GM23338 (cell line): ENCODE results near the gene TP53BP1. TPM values are rescaled to one million over a fixed set of nuclear protein-coding genes. Genes with fewer than 3 reads are reported as not detected.

Experiments
- ATAC-seq: fragments of 200-7000 bp; cut with Tn5 transposase; 3 replicates; pipeline ENCODE4 v1.9.1; 2020
- DNase-seq: peaks from one replicate; pipeline ENCODE4 v3.0.0-alpha.2; 2015; ENCODE audit warnings: low spot score
- H2AFZ ChIP-seq: fragments of 200-600 bp; sonication (generic); 2 replicates; pipeline ENCODE4 v1.8.0; 2016; ENCODE audit warnings: antibody characterized with exemption, mild to moderate bottlenecking, moderate library complexity
- H3F3A ChIP-seq: fragments of 200-600 bp; sonication (generic); replicated peaks from 2 replicates; pipeline ENCODE4 v1.8.0; 2017; ENCODE audit warnings: antibody characterized with exemption, mixed run types, low read depth
- H3K27ac ChIP-seq: fragments of 200-600 bp; sonication (generic); 2 replicates; pipeline ENCODE4 v1.6.1; 2016; ENCODE audit warnings: low read depth
- H3K27me3 ChIP-seq: fragments of 200-600 bp; sonication (generic); 2 replicates; pipeline ENCODE4 v1.8.0; 2016; ENCODE audit warnings: mild to moderate bottlenecking, mixed run types, moderate library complexity; ENCODE audit not compliant: insufficient read depth
- H3K36me3 ChIP-seq: fragments of 200-600 bp; sonication (generic); 2 replicates; pipeline ENCODE4 v1.8.0; 2016; ENCODE audit warnings: mild to moderate bottlenecking; ENCODE audit not compliant: insufficient read depth
- H3K4me1 ChIP-seq: fragments of 200-600 bp; sonication (generic); 2 replicates; pipeline ENCODE4 v1.8.0; 2016; ENCODE audit warnings: mild to moderate bottlenecking, moderate library complexity; ENCODE audit not compliant: insufficient read depth
- H3K4me2 ChIP-seq: fragments of 200-600 bp; sonication (generic); 2 replicates; pipeline ENCODE4 v1.7.1; 2017; ENCODE audit warnings: mixed run types
- H3K4me3 ChIP-seq: fragments of 200-600 bp; sonication (generic); 2 replicates; pipeline ENCODE4 v1.6.1; 2016; ENCODE audit warnings: mixed run types
- H3K79me2 ChIP-seq: fragments of 200-600 bp; sonication (generic); replicated peaks from 2 replicates; pipeline ENCODE4 v1.8.0; 2017; ENCODE audit warnings: mild to moderate bottlenecking; ENCODE audit not compliant: insufficient read depth
- H3K9me2 ChIP-seq: fragments of 200-600 bp; sonication (generic); 2 replicates; pipeline ENCODE4 v1.8.0; 2017; ENCODE audit not compliant: insufficient read depth
- H4K20me1 ChIP-seq: fragments of 200-600 bp; sonication (generic); replicated peaks from 2 replicates; pipeline ENCODE4 v1.8.0; 2017; ENCODE audit warnings: mild to moderate bottlenecking; ENCODE audit not compliant: insufficient read depth
- H3K27ac Mint-ChIP-seq: 2 replicates; pipeline ENCODE4 v1.8.0; 2020; ENCODE audit warnings: inconsistent platforms, mild to moderate bottlenecking, moderate library complexity, mixed read lengths
- H3K27me3 Mint-ChIP-seq: 3 replicates; pipeline ENCODE4 v1.8.0; 2022; ENCODE audit warnings: low read depth, mild to moderate bottlenecking, moderate library complexity, mixed read lengths, inconsistent platforms; ENCODE audit not compliant: insufficient read depth, poor library complexity
- H3K36me3 Mint-ChIP-seq: 3 replicates; pipeline ENCODE4 v1.8.0; 2021; ENCODE audit warnings: low read depth, mild to moderate bottlenecking, inconsistent platforms, moderate library complexity, mixed read lengths
- H3K4me1 Mint-ChIP-seq: 3 replicates; pipeline ENCODE4 v1.8.0; 2020; ENCODE audit warnings: mild to moderate bottlenecking, inconsistent platforms, mixed read lengths
- H3K4me3 Mint-ChIP-seq: 3 replicates; pipeline ENCODE4 v1.8.0; 2021; ENCODE audit warnings: moderate library complexity, mild to moderate bottlenecking, inconsistent platforms, mixed read lengths
- H3K9me3 Mint-ChIP-seq: 3 replicates; pipeline ENCODE4 v1.8.0; 2020; ENCODE audit warnings: moderate library complexity, mild to moderate bottlenecking, inconsistent platforms, mixed read lengths
- CREB1 ChIP-seq: fragments of 250-450 bp; sonication (Bioruptor Pico); IDR thresholded peaks from 2 replicates; pipeline ENCODE4 v1.5.0; 2020; ENCODE audit warnings: low read depth, mild to moderate bottlenecking, moderate library complexity
- ZNF114 ChIP-seq: fragments of 250-450 bp; sonication (Bioruptor Pico); IDR thresholded peaks from 2 replicates; pipeline ENCODE4 v1.5.0; 2020; ENCODE audit warnings: mild to moderate bottlenecking, moderate library complexity
- ZNF331 ChIP-seq: fragments of 250-450 bp; sonication (Bioruptor Pico); IDR thresholded peaks from 2 replicates; pipeline ENCODE4 v1.5.0; 2020; ENCODE audit warnings: low read depth, mild to moderate bottlenecking, moderate library complexity
- polyA plus RNA-seq: library from polyadenylated mRNA; unstranded; fragments of >200 nt; fragmentation: Nextera tagmentation; extraction: Ambion mirVana; gene quantifications from 2 replicates; pipeline ENCODE4 v1.2.1, GENCODE V29; 2016
- total RNA-seq: library from RNA; depleted of rRNA; stranded (reverse); fragments of >200 nt; shearing (Covaris generic); gene quantifications from 2 replicates; pipeline ENCODE4 v1.2.3, GENCODE V29; 2014
- TF ChIP-seq, protein P1 (sequence below), 2 experiments: fragments of 200-600 bp in 1 of 2; sonication (generic) in 1 of 2; conservative IDR thresholded peaks; 2 replicates each; pipeline versions ENCODE4 v1.5.1 to v1.6.1; 2016 to 2017; ENCODE audit warnings: antibody characterized with exemption in 2 of 2, low read depth in 2 of 2, mild to moderate bottlenecking in 2 of 2, moderate library complexity in 1 of 2
- TF ChIP-seq, protein P2 (sequence below): IDR thresholded peaks from one replicate; pipeline ENCODE4 v1.6.1; 2018; ENCODE audit warnings: antibody characterized with exemption; ENCODE audit not compliant: unreplicated experiment
- TF ChIP-seq, protein P3 (sequence below): fragments of 250-450 bp; sonication (Bioruptor Pico); IDR thresholded peaks from 2 replicates; pipeline ENCODE4 v1.5.0; 2020; ENCODE audit warnings: mild to moderate bottlenecking, moderate library complexity

The TP53BP1 gene
- total and polyA plus RNA-seq, 2 experiments from 2014 or later, result 17.7 to 81.3 TPM

DNA sequence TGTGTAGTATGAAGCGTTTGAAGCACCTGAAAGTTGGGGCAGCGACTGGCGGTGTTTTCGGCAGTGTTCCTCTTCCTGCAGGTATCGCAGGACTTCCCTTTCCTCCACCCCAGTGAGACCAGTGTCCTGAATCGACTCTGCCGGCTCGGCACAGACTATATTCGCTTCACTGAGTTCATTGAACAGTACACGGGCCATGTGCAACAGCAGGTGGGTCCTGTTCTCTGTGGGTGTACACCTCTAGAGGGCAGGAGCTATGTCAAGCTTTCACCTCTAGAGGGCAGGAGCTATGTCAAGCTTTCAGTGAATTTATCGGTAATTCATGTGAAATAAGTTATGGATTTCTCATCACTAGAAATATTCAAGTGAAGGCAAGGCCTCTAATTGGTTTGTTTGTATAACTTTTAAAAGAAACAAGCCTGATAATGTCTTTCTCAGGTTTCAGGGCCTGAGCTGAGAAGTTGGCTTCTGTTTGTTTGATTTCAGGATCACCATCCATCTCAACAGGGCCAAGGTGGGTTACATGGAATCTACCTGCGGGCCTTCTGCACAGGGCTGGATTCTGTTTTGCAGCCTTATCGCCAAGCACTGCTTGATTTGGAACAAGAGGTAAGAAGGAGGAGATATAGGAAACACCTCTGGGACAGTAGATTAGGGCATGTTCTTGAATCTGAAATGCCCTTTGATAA, 116.8 kb downstream of the TP53BP1 start:
- Mint-ChIP-seq H3K27me3 (peaks cover 3% of the 10 kb centered on the region), H3K27ac (no peak overlapping the region), H3K4me3 (no peak overlapping the region), H3K9me3 (no peaks in the 10 kb centered on the region), H3K4me1 (peaks cover 7% of the 10 kb centered on the region; the same call in 1 of the 3 replicates), H3K36me3 (peaks cover 39% of the 10 kb centered on the region)
- DNase-seq (peak; percentile 64), ATAC-seq (peak; percentile 38)
- TF ChIP-seq CREB1 (CRISPR knock-in tag), result no peak
- TF ChIP-seq, protein P1, sequence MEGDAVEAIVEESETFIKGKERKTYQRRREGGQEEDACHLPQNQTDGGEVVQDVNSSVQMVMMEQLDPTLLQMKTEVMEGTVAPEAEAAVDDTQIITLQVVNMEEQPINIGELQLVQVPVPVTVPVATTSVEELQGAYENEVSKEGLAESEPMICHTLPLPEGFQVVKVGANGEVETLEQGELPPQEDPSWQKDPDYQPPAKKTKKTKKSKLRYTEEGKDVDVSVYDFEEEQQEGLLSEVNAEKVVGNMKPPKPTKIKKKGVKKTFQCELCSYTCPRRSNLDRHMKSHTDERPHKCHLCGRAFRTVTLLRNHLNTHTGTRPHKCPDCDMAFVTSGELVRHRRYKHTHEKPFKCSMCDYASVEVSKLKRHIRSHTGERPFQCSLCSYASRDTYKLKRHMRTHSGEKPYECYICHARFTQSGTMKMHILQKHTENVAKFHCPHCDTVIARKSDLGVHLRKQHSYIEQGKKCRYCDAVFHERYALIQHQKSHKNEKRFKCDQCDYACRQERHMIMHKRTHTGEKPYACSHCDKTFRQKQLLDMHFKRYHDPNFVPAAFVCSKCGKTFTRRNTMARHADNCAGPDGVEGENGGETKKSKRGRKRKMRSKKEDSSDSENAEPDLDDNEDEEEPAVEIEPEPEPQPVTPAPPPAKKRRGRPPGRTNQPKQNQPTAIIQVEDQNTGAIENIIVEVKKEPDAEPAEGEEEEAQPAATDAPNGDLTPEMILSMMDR (conservative IDR thresholded peaks at IDR 0.05; ENCODE audit: low read depth in 2 of 2), result peak; percentile 68 to 90
- no peaks in the 10 kb centered on the region for H3F3A ChIP-seq
- peaks cover 8% of the 10 kb centered on the region; the same call in 1 of the 2 replicates for H3K4me1 ChIP-seq
- no peaks in the 10 kb centered on the region for H3K9me2 ChIP-seq
- H3K27me3 ChIP-seq, result no peaks in the 10 kb centered on the region
- H3K36me3 ChIP-seq, result peaks cover 28% of the 10 kb centered on the region
- H4K20me1 ChIP-seq, result no peaks in the 10 kb centered on the region; the same call in 1 of the 2 replicates
- H2AFZ ChIP-seq, result no peak overlapping the region
- H3K79me2 ChIP-seq, result peaks cover 25% of the 10 kb centered on the region
- H3K4me2 ChIP-seq, result no peak overlapping the region
- no peak overlapping the region for H3K4me3 ChIP-seq
- no peak overlapping the region for H3K27ac ChIP-seq

DNA sequence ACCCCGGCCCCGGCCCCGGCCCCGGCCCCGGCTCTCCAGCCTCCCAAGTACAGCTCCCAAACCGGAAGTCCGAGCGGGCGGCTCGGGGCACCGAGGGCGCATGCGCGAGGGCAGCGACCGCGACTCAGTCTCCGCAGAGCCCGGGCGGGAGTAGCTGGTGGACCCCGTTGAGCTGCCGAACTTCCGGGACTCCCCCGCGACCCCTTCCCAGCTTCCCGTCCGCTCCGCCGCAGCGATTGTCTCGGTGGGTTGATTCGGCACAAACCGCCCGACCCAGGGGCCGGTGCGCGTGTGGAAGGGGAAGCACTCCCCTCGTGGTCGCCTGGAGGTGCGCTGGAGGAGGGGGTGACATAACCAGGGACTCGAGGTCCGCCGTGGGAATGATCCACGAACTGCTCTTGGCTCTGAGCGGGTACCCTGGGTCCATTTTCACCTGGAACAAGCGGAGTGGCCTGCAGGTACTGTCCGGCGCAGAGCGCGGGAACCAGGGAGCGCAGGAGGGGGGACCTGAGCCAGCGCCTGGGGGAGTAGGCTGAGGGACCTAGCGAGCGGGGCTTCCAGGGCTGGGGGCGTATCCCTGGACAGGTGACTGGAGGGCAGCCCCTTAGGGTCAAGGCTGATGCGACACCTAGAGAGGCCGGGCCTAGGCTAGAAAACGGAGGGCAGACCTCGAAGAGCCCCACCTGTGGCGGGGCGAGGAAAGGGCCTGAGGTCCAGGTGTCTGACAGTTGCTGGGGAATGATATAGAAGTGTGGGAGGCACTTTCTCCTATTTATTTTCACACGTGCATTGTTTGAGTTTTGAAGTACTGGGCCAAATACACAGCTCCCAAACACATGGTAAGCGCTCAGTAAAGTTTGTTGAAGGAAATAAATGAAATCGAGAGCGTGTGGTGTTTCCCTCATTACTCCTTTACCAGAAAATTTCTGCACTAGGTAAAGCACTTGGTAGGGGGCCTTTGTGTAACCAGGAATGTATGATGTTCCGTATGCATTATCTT, 121.7 kb downstream of the TP53BP1 start, which contains the start of the genes TUBGCP4 and ZSCAN29:
TSS of gene TUBGCP4 (plus strand) at position 127 of the 1,000 bp plus-strand sequence. CDS start at position 381, 254 bp downstream.
TSS of gene ZSCAN29 (minus strand) at position 69 of the 1,000 bp plus-strand sequence. CDS start 1,130 bp downstream, outside the sequence.
- Mint-ChIP-seq H3K9me3 (no peaks in the 10 kb centered on the region), H3K4me3 (peak within 1 kb of the TSS; percentile 99), H3K27ac (peak within 1 kb of the TSS; percentile 88), H3K4me1 (peaks cover 25% of the 10 kb centered on the region; the same call in 2 of the 3 replicates), H3K36me3 (peaks cover 40% of the 10 kb centered on the region), H3K27me3 (peaks cover 13% of the 10 kb centered on the region)
- Histone ChIP-seq H3K9me2 (no peaks in the 10 kb centered on the region), H3K4me1 (peaks cover 15% of the 10 kb centered on the region), H3K79me2 (peaks cover 55% of the 10 kb centered on the region), H3K36me3 (peaks cover 15% of the 10 kb centered on the region; the same call in 1 of the 2 replicates), H4K20me1 (peaks cover 18% of the 10 kb centered on the region), H3K27me3 (no peaks in the 10 kb centered on the region), H3F3A (0 out of 2 replicates have a peak, but pooled peaks cover 5% of the 10 kb centered on the region), H2AFZ (peak within 1 kb of the TSS; percentile 98), H3K27ac (peak within 1 kb of the TSS; percentile 86; the same call in 1 of the 2 replicates), H3K4me3 (peak within 1 kb of the TSS; percentile 99), H3K4me2 (peak within 1 kb of the TSS; percentile 100)
- ATAC-seq (peak; percentile 90), DNase-seq (peak; percentile 95)
- TF ChIP-seq, protein P2, sequence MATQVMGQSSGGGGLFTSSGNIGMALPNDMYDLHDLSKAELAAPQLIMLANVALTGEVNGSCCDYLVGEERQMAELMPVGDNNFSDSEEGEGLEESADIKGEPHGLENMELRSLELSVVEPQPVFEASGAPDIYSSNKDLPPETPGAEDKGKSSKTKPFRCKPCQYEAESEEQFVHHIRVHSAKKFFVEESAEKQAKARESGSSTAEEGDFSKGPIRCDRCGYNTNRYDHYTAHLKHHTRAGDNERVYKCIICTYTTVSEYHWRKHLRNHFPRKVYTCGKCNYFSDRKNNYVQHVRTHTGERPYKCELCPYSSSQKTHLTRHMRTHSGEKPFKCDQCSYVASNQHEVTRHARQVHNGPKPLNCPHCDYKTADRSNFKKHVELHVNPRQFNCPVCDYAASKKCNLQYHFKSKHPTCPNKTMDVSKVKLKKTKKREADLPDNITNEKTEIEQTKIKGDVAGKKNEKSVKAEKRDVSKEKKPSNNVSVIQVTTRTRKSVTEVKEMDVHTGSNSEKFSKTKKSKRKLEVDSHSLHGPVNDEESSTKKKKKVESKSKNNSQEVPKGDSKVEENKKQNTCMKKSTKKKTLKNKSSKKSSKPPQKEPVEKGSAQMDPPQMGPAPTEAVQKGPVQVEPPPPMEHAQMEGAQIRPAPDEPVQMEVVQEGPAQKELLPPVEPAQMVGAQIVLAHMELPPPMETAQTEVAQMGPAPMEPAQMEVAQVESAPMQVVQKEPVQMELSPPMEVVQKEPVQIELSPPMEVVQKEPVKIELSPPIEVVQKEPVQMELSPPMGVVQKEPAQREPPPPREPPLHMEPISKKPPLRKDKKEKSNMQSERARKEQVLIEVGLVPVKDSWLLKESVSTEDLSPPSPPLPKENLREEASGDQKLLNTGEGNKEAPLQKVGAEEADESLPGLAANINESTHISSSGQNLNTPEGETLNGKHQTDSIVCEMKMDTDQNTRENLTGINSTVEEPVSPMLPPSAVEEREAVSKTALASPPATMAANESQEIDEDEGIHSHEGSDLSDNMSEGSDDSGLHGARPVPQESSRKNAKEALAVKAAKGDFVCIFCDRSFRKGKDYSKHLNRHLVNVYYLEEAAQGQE, result no peak
- TF ChIP-seq CREB1 (CRISPR knock-in tag) (no peak), ZNF331 (CRISPR knock-in tag) (no peak), ZNF114 (no peak)
- TF ChIP-seq, protein P3, sequence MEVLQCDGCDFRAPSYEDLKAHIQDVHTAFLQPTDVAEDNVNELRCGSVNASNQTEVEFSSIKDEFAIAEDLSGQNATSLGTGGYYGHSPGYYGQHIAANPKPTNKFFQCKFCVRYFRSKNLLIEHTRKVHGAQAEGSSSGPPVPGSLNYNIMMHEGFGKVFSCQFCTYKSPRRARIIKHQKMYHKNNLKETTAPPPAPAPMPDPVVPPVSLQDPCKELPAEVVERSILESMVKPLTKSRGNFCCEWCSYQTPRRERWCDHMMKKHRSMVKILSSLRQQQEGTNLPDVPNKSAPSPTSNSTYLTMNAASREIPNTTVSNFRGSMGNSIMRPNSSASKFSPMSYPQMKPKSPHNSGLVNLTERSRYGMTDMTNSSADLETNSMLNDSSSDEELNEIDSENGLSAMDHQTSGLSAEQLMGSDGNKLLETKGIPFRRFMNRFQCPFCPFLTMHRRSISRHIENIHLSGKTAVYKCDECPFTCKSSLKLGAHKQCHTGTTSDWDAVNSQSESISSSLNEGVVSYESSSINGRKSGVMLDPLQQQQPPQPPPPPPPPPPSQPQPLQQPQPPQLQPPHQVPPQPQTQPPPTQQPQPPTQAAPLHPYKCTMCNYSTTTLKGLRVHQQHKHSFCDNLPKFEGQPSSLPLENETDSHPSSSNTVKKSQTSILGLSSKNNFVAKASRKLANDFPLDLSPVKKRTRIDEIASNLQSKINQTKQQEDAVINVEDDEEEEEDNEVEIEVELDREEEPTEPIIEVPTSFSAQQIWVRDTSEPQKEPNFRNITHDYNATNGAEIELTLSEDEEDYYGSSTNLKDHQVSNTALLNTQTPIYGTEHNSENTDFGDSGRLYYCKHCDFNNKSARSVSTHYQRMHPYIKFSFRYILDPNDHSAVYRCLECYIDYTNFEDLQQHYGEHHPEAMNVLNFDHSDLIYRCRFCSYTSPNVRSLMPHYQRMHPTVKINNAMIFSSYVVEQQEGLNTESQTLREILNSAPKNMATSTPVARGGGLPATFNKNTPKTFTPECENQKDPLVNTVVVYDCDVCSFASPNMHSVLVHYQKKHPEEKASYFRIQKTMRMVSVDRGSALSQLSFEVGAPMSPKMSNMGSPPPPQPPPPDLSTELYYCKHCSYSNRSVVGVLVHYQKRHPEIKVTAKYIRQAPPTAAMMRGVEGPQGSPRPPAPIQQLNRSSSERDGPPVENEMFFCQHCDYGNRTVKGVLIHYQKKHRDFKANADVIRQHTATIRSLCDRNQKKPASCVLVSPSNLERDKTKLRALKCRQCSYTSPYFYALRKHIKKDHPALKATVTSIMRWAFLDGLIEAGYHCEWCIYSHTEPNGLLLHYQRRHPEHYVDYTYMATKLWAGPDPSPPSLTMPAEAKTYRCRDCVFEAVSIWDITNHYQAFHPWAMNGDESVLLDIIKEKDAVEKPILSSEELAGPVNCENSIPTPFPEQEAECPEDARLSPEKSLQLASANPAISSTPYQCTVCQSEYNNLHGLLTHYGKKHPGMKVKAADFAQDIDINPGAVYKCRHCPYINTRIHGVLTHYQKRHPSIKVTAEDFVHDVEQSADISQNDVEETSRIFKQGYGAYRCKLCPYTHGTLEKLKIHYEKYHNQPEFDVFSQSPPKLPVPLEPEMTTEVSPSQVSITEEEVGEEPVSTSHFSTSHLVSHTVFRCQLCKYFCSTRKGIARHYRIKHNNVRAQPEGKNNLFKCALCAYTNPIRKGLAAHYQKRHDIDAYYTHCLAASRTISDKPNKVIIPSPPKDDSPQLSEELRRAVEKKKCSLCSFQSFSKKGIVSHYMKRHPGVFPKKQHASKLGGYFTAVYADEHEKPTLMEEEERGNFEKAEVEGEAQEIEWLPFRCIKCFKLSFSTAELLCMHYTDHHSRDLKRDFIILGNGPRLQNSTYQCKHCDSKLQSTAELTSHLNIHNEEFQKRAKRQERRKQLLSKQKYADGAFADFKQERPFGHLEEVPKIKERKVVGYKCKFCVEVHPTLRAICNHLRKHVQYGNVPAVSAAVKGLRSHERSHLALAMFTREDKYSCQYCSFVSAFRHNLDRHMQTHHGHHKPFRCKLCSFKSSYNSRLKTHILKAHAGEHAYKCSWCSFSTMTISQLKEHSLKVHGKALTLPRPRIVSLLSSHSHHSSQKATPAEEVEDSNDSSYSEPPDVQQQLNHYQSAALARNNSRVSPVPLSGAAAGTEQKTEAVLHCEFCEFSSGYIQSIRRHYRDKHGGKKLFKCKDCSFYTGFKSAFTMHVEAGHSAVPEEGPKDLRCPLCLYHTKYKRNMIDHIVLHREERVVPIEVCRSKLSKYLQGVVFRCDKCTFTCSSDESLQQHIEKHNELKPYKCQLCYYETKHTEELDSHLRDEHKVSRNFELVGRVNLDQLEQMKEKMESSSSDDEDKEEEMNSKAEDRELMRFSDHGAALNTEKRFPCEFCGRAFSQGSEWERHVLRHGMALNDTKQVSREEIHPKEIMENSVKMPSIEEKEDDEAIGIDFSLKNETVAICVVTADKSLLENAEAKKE (CRISPR knock-in tag), result no peak
